ENCODE data around the gene PTPRN2.

The PTPRN2 gene

GRCh38 chr7:157671358-157672255, 916.0 kb downstream of the PTPRN2 start:
- ChIA-PET CTCF (no interaction called here), POLR2A (no interaction called here)
- TF ChIP-seq SUZ12 (IDR thresholded peaks at IDR 0.05) (no peak), SP1 (IDR thresholded peaks at IDR 0.05) (no peak), ELF4 (IDR thresholded peaks at IDR 0.05) (no peak), FOXA1 (IDR thresholded peaks at IDR 0.05) (no peak), NFRKB (IDR thresholded peaks at IDR 0.05) (no peak)
- no peak for DNase-seq (ENCODE audit: extremely low spot score)

DNA sequence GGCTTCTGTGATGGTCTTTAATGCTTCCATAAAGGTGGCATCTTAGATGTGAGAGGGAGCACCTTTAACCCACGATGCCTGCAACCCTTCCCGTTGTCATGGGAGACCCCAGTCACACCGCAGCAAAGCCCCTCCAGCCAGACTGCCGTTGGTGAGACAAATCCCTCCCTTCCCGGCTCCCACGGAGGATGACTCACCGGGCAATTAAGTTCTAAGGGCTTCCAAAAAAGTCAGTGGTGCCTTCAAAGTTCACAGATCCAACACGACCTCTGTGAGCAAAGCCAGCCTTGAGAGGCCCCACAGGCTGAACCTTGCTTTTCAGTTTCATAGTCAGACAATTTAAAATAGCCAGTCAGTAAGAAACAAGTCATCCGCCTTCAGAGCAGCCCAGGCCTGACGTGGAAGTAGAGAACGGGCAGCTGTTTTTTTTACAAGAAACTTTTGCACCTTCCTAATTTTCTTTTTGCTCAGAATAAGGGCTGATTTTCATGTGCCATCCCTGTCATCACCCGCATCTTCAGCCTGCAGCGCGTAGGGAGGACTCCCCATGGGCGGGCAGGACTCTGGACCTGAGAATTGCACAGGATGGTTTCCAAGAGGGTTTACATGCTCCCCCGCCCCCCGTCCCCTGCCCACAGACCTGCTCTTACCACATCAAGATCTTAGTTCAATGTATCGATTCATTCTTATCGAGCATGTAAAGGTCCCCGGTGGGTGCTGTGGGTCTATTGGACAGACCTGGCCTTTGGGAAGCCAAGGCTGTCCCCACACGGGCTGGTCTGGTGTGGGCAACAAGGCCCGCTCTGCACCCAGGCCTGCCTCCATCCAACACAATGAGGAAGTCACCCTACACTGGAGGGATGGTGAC, 916.9 kb downstream of the PTPRN2 start:
- ChIA-PET CTCF (no interaction called here), POLR2A (no interaction called here)
- DNase-seq (ENCODE audit: extremely low spot score): no peak
- no peak for TF ChIP-seq HDGF (IDR thresholded peaks at IDR 0.05; ENCODE audit: borderline replicate concordance)

GRCh38 chr7:157669768-157670351, 917.8 kb downstream of the PTPRN2 start:
- no peak for DNase-seq (ENCODE audit: extremely low spot score)
- POLR2A ChIA-PET: no interaction called here
- CTCF ChIA-PET: no interaction called here
- TF ChIP-seq FOXM1 (IDR thresholded peaks at IDR 0.05; ENCODE audit: borderline replicate concordance): no peak
- no peak for TF ChIP-seq ZNF384 (IDR thresholded peaks at IDR 0.05)
- TF ChIP-seq CTBP1 (IDR thresholded peaks at IDR 0.05; ENCODE audit: borderline replicate concordance): no peak
- no peak for TF ChIP-seq FOXK2 (IDR thresholded peaks at IDR 0.05)
- no peak for TF ChIP-seq ARNT (IDR thresholded peaks at IDR 0.05)
- TF ChIP-seq FOXA1 (IDR thresholded peaks at IDR 0.05): no peak
- TF ChIP-seq NFRKB (IDR thresholded peaks at IDR 0.05): no peak
- TF ChIP-seq BHLHE40 (IDR thresholded peaks at IDR 0.05; ENCODE audit: borderline replicate concordance): no peak
- no peak for TF ChIP-seq SUZ12 (IDR thresholded peaks at IDR 0.05)
- no peak for TF ChIP-seq HDGF (IDR thresholded peaks at IDR 0.05; ENCODE audit: borderline replicate concordance)
- TF ChIP-seq LEF1 (IDR thresholded peaks at IDR 0.05; ENCODE audit: borderline replicate concordance): no peak
- no peak for TF ChIP-seq TARDBP (IDR thresholded peaks at IDR 0.05)
- TF ChIP-seq, protein P1, sequence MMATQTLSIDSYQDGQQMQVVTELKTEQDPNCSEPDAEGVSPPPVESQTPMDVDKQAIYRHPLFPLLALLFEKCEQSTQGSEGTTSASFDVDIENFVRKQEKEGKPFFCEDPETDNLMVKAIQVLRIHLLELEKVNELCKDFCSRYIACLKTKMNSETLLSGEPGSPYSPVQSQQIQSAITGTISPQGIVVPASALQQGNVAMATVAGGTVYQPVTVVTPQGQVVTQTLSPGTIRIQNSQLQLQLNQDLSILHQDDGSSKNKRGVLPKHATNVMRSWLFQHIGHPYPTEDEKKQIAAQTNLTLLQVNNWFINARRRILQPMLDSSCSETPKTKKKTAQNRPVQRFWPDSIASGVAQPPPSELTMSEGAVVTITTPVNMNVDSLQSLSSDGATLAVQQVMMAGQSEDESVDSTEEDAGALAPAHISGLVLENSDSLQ (IDR thresholded peaks at IDR 0.05): no peak

DNA sequence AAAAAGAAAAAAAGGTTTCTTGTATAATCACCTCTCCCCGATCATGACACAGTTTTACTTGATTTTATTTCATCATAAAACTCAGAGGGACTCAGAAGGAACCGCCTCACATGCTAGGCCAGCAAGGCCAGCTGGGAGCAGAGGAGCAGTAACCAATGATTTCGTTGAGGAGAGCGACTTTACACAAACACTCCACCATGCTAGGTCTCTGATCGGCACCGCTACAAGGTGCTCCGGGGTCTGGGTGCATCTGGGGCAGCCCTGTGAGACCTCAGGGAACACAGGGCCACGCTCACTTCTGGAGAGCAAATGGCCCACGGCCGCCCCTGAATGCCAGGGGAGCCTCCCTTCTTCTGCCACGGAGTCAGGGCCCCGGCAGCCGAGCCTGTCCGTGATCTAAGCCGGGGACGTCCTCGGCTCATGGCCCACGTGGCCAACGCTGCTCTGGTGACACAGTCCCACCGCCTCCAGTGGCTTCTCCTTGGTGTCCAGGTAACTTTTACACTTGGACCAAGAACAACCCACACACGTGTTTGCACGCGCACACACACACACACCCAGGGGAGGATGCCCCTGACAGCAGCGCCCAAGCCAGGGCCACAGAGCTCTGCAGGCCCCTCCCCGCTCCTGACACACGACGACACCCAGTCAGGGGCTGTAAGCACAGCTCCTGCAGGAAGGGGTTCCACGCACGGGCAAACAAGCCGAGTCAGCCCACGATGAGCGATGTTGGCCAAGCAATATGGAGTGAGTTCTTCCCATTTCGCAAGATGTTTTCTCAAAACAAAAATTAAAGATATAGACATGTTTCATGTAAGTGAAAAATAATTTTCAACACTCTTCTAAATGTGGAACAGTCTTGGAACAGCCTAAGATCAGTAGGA, 918.5 kb downstream of the PTPRN2 start:
- CTCF ChIA-PET: interaction anchor here (0.7 kb wide), 1 partner anchor 8 kb away, joined by 3 read pairs; no protein-coding TSS in a partner anchor
- no peak for DNase-seq (ENCODE audit: extremely low spot score)
- POLR2A ChIA-PET: no interaction called here
- no peak for TF ChIP-seq ARNT (IDR thresholded peaks at IDR 0.05)
- TF ChIP-seq L3MBTL2 (conservative IDR thresholded peaks at IDR 0.05): no peak
- no peak for TF ChIP-seq FOXA1 (IDR thresholded peaks at IDR 0.05)
- TF ChIP-seq CTBP1 (IDR thresholded peaks at IDR 0.05; ENCODE audit: borderline replicate concordance): no peak

DNA sequence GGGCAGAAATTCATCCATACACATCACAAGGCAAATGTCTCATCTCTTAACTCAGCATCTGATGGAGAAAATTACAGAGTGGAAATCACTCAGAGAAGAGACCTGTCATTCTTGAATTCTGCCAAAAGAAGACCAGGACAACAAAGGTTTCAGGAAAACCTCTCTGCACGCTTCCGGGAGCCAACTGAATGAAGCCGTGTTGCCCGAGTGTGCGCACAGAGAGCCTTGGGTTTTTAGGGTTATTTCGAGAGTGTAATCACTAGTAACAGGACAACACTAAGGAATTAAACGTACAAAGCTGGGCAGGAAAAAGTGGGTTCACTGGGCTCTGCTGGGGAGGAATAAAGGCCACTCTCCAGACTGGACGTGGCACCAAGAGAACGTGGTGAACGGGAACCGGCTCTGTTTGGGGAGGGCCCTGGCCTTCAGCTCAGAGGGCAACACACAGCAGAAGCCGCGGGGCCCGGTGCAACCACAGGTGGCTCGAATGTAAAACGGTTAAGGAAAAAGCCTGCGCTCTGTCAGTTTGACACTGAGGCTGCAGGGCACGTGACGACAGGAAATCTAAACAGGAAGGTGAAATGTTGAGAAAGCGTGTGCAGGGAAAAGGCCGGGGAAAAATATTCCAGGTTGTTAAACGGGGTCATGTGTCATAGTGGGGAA, 919.3 kb downstream of the PTPRN2 start:
- DNase-seq (ENCODE audit: extremely low spot score): no peak
- no peak for TF ChIP-seq ELF4 (IDR thresholded peaks at IDR 0.05)
- TF ChIP-seq NFRKB (IDR thresholded peaks at IDR 0.05): no peak
- TF ChIP-seq, protein P1 (IDR thresholded peaks at IDR 0.05): no peak
- TF ChIP-seq SUZ12 (IDR thresholded peaks at IDR 0.05): no peak
- no peak for TF ChIP-seq SP1 (IDR thresholded peaks at IDR 0.05)
- TF ChIP-seq TARDBP (IDR thresholded peaks at IDR 0.05): no peak
- TF ChIP-seq BHLHE40 (IDR thresholded peaks at IDR 0.05; ENCODE audit: borderline replicate concordance): no peak
- no peak for TF ChIP-seq FOXM1 (IDR thresholded peaks at IDR 0.05; ENCODE audit: borderline replicate concordance)
- POLR2A ChIA-PET: no interaction called here
- CTCF ChIA-PET: interaction anchor here (0.7 kb wide), 1 partner anchor 9 kb away, joined by 3 read pairs; no protein-coding TSS in a partner anchor

GRCh38 chr7:157667731-157668130, 919.9 kb downstream of the PTPRN2 start:
- ChIA-PET CTCF (no interaction called here), POLR2A (no interaction called here)
- DNase-seq (ENCODE audit: extremely low spot score): no peak
- no peak for TF ChIP-seq FOXM1 (IDR thresholded peaks at IDR 0.05; ENCODE audit: borderline replicate concordance)
